ENCODE measurements around the gene CHRNB2.
A peak's percentile ranks its signal among the peaks of the same experiment; 100 is the strongest.

The CHRNB2 gene

DNA sequence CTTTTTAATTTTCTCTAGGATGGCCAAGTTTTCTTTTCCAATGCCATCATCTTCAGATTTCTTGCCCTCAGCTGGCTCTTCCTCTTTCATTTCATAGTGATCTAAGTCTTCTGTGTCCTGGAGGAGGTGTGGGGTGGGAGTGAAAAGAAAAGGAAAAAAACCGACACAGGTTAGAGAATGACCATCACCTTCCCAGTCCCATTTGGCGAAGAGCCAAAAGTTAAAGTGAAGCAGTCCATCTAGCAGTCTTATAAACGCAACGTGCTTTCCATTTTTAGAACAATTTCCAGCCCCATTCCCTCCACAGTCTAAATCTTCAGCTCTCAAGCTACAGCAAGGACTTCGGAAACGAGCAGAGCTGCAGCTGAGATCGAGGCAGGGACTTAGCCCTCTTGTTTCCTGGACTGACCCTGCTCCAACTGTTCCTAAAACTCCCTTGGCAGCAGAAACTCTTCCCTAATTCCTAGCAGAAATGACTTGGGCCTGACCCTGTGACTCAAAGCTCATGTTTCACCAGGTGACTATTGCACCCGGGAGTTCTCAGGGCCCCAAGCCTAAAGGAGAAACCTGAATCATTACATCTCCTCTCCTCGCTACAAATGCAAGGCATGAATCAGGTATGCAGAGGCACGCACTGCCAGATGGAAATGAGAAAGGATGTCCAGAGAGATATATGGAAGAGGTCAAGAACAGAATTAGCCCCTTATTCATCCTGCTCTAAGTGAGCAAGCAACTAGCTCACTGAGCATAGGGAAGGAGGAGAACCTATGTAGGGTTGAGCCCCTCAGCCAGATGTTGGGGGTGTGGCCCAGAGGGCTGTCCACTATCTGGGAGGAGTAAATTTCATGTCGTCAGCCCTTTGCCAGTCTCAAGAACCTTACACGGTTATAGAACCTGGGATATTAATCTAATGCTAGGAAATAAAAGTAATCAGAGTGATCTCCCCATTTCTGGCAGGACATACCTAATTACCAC lies 14.2 kb upstream of the CHRNB2 start:
- DNase-seq = no peak

DNA sequence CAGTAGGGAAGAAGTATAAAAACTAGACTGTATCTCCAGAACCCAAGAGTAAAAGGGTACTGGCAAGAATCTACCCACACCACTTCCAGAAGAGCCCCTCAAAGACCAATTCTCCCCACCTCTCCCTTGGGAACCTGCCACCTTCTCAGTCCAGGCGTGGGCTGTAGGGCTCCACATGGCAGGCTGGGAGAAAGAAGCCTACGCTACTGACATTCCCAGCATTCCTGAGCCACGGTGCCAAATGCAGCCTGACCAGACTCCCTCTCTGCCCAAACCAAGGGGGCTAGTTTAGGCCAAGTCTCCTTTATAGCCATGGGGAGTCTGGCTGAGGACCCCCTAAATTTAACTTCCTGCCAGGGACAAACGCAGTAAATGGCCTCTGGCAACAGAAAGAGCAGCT lies 11.2 kb upstream of the CHRNB2 start:
- DNase-seq = no peak

DNA sequence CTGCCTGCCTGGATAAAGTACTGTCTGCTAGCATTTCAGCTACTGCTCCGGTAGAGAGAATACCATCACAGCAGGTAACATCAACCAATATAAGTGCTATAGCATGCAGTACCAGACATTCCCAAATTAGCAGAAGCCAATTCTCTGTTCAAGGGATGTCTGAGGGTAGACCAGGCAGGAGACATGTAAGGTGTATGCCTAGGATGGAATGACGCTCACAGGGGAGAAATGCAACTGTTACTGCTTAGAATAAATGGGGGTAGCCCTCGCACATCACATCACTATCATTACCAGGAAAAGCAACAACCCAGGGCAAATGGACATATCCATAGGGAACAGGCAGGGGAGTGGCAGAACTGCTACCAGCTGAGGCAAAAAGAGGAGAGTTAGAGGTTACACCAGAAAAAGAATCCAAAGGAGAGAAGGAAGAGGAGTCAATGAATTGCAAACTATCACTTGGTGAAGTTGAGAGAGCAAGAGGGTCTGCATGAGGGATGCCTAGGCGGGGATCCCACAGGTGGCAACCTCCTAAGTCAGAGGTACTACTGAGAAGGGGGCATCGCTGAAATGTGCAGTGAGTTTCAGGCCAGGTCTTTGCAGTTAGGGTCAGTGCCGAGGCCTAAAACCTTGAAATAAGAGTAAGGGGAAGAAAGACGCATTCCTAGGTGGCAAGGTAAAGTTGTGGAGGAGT lies 10.2 kb upstream of the CHRNB2 start:
- DNase-seq = no peak

DNA sequence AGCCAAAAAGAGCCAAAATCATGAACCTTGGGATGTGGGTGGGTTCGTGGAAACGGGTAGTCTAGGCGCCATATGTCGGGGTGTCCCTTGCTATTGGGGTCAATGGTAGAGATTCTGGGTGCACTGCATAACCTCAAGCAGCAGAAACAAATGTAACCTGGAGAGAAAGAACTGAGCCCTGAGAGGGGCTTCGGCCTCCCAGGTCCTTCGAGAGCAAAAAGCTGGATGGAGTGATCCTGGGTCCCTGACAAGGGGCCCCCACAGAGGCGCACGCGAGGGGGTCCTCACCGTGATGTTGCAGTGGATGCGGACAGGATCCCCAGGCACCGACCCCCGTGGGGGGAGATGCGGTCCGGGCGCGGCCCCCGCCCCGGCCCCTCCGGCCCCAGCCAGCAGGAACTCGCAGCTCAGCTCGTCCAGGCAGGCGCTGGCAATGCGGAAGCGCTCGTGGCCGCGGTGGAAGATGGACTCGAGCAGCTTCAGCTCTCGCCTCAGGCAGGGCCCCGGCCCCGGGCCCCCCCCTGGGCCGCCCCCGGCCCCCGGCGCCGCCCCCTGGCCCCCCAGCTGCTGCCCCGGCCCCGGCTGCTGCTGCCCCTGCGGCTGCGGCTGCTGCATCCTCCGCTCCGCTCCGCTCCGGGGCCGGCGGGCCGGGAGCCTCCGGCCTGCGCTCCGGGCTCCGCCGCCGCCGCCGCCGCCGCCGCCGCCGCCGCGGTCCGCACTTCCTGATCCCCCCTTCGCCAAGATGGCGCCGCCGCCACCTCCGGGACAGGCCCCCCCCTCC lies 9.4 kb upstream of the CHRNB2 start, which contains the start of gene UBE2Q1:
Gene UBE2Q1, minus strand, starts transcription at position 724 of the 781 bp plus-strand sequence. Its CDS starts 109 bp downstream, at position 615.
- peak in 3 of 5 donors; percentile 22 to 43 (median 34) for DNase-seq

DNA sequence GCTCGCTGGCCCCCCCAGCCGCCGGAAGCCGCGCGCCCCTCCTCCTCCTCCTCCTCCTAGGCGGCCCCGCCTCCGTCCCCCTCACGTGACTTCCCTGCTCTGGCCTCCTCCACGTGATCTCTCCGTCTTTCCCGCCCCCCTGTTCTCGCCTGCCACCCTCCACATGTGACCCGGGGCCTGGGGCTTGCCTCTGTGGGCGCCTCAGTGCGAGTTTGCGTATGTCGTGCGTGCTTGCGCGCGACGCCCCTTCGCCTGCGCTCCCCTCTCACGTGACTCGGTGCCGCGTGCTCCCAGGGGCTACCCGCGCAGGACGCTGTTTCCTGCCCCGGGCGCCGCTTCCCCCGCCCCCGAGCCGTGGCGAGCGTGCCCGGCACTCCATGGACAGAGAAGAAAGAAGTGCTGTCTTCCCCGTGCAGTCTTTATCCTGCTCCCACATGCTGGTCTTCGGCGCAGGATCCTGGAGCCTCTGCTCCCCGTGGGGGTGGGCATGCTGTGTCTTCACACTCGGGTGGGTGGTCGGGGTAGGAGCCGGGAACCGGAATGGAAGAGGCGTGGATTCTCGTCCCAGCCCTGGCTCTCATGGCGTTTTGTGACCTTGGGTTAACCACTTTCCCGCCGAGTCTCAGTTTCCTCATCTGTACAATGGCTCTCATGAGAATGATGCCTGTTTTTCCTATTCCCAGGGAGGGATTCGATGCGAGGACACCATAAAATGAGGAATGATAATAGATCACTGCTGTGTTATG lies 8.7 kb upstream of the CHRNB2 start:
- DNase-seq = peak; percentile 99 to 100 (median 100)

DNA sequence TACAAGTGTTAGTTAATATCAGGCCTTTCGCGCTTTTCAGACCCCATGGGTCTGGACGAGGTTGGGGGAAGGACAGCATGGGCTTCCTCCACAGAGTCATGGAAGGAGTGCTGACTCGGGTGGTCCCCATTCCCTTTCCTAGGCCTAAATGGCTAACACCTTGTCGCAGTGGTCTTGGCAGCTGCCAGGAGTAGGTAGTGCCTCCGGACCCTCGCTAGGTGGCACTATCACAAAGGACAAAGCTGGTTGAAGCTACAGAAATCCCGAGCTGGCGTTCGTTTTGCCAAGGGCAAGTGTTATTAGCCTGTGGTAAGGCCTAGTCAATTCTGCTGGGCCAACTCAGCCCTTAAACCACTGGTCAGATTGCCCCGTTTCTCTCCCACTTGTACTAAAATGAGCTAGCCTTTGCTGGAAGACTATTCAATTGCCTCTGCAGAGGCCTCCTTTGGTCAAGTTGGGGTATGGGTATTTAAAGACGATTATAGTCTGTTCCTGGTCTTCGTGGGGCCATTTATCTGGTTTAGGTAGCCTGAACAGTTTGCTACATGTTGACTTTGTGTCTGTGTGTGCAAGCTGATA lies 8.0 kb upstream of the CHRNB2 start:
- peak; percentile 63 to 83 (median 76) for DNase-seq

DNA sequence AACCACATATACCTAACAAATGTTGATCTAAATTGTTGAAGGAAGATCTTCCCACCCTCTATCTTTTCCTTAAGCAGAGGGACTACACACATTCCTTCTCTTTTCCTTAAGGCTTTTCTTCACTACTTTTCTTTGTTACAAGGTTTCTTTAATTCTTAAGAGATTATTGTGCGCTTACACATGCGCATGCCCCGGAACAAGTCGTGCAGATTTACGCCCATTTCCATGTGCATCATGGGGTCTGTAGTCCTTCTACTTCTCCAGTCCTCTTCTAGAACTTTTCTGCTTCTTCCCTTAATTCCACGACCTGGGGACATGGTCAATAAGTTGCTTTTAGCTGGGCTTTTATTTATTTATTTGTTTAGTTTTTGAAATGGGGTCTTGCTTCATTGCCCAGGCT lies 1.7 kb upstream of the CHRNB2 start:
- no peak for DNase-seq

DNA sequence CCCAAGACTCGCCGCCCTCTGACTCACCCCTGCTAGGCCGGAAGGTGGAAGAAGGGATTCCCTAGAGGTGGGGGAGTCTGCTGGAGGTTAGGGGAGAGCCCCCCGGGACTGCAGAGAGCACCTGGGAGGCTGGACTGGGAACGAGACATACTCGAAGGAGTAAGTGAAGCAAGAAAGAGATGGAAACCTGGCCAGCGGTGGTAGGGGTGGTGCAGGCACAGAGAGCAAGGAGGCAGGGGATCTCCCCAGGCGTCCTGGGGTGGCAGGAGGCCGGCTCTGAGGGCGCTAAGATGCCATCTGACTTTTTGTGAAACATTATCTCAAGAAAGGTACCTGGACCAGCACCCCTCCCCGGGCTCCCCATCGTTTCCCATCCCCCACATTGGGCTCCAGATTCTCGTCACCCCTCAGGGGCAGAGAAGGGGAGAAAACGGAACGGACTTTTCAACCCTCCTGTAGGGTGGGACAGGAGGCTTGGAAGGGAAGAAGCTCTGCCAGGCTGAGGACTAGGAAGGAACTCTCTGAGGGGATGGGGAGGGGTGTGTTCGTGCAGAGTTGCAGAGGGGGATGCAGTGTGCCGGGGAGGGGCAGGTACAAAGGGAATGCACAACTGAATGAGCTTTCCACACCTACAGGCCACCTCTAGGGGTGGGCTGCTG lies 708 bp downstream of the CHRNB2 start:
- no peak for DNase-seq

DNA sequence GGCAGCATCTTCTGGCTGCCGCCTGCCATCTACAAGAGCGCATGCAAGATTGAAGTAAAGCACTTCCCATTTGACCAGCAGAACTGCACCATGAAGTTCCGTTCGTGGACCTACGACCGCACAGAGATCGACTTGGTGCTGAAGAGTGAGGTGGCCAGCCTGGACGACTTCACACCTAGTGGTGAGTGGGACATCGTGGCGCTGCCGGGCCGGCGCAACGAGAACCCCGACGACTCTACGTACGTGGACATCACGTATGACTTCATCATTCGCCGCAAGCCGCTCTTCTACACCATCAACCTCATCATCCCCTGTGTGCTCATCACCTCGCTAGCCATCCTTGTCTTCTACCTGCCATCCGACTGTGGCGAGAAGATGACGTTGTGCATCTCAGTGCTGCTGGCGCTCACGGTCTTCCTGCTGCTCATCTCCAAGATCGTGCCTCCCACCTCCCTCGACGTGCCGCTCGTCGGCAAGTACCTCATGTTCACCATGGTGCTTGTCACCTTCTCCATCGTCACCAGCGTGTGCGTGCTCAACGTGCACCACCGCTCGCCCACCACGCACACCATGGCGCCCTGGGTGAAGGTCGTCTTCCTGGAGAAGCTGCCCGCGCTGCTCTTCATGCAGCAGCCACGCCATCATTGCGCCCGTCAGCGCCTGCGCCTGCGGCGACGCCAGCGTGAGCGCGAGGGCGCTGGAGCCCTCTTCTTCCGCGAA lies 3.8 kb downstream of the CHRNB2 start:
- no peak for DNase-seq

DNA sequence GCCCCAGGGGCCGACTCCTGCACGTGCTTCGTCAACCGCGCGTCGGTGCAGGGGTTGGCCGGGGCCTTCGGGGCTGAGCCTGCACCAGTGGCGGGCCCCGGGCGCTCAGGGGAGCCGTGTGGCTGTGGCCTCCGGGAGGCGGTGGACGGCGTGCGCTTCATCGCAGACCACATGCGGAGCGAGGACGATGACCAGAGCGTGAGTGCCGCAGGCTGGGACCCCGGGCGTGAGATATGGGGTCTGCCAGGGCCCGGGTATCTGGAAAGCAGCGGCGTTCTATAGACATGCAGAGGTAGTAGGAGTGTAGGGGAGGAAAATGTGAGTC lies 4.3 kb downstream of the CHRNB2 start:
- DNase-seq = no peak

DNA sequence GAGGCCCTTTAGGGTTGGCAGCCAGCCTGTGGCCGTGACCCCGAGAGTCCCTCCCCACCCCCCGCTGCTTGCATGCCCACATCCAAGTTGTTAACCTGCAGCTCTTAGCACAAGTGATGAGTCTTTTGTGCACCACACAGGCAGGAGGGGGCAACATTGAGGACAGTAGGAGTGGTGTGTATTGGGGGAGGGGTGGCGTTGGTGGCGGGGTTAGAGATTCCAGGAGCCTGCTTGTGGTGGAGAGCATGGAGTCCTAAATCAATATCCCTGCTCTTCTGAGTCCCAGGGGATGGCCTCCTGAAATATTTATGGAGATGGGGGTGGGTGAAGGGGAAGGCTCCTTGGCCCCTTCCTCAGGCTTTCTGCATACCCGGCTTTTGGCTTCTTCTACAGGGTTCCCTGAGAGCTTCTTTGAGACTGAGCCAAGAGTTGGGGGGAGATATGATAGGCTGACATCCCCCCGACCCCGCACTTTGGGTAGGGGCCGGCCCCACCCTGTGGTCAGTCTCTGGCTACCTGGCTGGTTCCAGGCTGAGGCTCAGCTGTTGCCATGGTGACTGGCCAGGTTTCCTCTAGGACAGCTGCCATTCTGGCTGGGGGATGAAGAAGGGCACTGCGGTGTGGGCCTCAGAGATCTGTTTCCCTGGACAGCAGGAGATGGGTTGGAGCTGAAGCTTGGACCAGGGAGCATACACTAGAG lies 5.0 kb downstream of the CHRNB2 start:
- no peak for DNase-seq

DNA sequence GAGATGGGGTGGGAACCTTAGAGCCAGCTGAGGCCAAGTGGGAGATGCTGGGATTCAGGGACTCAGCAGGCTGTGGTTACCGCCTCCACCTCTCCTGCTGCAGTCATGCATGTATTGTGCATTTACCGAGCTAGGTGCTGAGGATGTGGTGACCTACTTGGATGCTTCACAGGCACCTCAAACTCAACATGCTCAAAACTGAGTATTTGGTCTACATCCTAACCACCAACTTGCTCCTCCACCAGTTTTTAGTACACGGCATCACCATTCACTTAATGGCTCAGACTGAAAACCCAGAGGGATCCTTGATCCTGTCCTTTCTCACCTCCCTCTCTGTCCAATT lies 5.6 kb downstream of the CHRNB2 start:
- DNase-seq = no peak

DNA sequence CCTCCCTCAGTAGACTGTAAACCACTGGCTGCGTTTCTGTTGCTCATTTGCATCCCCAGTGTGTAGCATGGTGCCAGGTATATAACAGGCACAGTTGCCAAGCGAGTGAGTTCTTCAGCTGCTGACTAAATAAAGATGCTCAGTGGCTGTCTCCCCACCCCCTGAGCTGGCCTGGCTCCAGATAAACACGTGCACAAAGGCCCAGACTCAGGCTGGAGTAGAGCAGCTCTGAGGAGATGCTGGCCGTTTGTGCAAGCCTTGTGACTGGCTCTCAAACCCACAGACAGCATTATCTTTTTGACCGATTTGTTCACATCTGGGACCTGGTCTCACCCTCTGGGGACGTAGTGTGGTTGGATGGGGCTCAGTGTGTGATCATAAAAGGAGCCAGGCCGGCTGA lies 7.1 kb downstream of the CHRNB2 start:
- DNase-seq = no peak

DNA sequence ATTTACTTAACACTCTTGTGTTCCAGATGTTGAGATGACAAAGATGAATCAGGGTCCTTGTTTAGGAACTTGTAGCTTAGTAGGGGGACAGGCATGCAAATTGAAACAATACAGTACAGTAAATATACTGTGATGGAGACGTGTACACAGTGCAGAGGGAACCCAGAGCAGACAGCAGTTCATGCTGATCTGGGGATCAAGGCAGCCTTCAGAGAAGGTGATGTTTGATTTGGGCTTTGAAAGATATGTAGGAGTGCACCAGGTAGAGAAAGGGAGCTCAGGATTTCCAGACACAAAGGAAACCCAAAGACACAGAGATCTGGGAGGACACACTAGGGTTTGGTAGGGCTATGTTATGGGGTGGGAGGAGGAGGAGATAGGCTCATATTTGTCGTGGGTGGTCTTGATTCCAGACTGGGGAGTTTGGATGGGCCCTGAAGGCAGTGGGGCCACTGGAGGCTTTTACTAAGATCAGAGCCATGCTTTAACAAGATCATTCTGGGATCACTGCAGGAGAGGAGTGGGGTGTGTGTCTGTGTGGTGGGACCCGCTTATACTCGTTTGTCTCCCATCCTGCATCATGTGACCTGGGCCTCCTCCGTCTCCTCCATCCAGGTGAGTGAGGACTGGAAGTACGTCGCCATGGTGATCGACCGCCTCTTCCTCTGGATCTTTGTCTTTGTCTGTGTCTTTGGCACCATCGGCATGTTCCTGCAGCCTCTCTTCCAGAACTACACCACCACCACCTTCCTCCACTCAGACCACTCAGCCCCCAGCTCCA lies 7.8 kb downstream of the CHRNB2 start:
- DNase-seq = no peak

DNA sequence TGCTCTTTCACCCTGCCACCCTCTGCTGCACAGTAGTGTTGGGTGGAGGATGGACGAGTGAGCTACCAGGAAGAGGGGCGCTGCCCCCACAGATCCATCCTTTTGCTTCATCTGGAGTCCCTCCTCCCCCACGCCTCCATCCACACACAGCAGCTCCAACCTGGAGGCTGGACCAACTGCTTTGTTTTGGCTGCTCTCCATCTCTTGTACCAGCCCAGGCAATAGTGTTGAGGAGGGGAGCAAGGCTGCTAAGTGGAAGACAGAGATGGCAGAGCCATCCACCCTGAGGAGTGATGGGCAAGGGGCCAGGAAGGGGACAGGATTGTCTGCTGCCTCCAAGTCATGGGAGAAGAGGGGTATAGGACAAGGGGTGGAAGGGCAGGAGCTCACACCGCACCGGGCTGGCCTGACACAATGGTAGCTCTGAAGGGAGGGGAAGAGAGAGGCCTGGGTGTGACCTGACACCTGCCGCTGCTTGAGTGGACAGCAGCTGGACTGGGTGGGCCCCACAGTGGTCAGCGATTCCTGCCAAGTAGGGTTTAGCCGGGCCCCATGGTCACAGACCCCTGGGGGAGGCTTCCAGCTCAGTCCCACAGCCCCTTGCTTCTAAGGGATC lies 8.5 kb downstream of the CHRNB2 start:
- DNase-seq = no peak

DNA sequence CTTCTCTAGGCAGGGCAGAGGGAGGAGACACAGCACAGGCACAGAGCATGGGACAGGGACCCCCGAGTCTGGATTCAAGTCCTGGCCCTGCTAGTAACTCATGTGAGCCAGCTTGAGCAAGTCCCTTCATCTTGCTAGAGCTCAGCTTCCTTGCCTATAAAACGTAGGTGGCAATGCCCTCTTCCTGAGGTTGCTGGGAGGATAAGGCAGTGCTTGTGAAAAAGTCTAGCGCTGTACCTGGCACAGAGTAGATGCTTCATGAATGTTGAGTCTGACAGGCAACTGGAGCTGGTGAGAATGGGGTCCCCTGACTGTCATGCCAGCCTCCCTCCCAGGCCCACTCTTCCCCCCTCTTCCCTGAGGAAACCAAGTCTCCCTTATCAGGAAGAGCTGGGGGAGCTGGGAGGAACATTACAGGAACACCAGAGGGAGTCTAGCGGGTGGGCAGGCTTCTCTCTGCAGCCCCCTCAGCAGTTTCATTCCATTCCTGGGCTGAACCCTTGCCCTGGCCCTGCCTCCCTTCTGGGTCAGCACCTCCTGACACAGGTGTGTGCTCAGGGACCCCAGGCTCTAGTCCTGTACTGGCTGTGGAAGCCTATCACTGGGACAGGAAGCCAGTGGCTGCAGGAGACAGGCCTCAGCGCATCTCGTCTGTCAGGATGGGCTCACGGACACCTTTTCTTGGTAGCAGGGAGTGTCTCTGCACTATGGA lies 9.9 kb downstream of the CHRNB2 start:
- no peak for DNase-seq

DNA sequence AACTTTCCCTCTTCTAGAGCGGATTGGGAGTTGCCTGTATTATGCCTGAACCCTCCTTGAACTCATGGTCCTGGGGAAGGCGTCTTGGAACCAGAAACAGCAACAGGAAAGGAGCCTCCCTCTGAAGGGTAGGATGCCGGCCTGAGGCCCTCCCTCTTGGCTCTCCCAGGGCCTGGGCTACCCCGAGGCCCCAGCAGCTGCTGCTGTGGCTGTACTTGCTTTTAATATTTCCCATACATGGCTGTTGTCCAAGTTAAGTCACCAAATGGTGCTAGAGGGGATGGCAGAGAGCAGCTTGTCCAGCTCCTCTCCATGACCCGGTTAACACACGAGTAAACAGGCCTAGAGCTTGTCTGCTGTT lies 10.5 kb downstream of the CHRNB2 start:
- no peak for DNase-seq

DNA sequence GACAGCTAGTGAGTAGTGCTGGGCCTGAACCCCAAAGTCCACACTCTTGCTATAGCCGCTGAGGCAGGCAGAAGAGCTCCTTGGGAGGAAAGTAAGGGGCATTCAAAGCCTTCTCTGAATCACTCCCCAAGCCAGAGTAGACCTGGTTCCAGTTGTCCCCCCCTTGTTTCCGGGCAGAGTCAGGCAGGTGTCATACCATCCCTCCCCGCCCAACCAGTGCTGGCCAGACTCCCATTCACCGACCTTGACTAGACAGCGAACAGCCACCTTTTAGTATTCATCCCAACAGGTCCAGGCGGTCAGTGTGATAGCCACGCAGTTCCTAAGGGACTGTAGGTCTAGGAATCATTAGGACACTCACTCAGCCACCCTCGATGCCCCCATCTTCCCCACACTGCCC lies 11.8 kb downstream of the CHRNB2 start:
- no peak for DNase-seq
